SW480 (cell line): ENCODE results near the gene SLCO2A1.
A peak's percentile ranks its signal among the peaks of the same experiment; 100 is the strongest.

ENCODE experiments used
- DNase-seq: peaks from one replicate; pipeline ENCODE4 v3.0.0-alpha.2; 2016; ENCODE audit warnings: low spot score

The SLCO2A1 gene

GRCh38 chr3:134034005-134034785, 4.5 kb upstream of the SLCO2A1 start:
- DNase-seq = no peak

- DNase-seq = no peak
Observed at GRCh38 chr3:134033315-134033996, 3.7 kb upstream of the SLCO2A1 start.

DNA sequence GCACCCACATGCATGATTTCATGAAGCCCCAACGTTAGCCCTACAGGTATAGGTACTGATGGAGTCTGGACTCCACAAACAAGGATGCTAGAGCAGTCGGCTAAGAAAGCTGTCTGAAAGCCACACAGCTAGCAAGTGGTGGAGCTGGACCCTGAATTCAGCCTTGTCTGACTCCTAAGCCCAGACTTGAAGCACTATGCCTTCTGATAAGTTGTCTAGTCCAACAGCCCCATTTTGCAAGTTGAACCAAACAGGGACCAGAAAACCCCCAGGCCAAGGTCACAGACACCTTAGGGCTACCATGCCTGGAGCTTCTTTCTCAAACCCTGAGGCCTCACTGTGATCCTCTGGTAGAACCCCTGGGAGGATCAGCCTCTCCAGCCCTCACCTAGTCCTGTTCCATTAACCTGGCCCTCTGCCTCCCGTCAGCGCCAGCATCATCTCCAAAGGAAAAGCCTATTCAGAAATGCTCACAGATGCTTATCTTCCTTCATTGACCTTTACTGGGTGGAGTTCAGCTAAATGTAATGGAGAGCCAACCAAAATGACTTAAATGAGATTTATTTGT, 1.7 kb upstream of the SLCO2A1 start:
- DNase-seq = no peak

DNA sequence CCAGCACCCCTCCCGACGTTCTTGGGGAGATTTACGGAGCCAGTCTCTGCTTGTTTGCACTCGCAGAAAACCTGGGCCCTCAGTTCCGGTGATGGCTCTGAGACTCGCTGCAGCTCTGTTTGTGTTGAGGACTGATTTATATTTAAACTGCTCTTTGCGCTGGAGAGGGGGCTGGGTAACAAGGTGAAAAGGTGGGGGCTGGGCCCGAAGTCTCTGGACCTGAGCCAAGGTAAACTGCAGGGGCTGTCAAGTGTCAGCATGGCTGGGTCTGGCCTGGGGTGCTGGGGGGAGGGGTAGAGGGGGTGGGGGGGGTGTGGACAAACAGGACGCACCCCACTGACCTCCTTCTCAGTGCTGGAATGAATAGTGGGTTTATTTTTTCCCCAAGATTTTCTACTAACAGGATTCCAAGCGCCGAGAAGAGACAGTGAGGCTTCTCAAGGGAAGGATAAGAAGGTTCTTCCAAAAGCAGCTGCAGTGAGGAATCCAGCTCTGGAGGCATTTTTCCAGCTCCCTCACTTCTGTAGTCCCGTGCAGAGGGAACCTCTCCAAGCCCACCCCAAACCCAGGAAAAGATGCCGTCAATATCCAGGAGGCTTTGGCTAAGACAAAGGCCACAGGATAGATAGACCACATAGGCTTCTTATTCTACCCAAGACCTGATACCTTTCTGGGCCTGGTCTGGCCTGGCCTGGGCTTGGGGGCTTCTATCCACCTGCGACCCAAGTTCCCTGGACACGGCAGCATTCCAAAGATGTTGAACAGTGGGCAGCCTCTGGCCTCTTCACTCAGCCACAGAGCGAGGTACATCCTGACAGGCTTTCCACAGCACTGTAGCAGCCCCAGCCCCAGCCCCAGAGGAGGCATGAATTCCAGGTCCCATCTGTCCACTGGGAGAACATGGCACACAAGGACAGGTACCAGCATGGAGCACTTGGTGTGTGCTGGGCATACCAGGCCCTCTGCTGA, 938 bp upstream of the SLCO2A1 start:
- no peak for DNase-seq

GRCh38 chr3:134029256-134029733, 430 bp downstream of the SLCO2A1 start:
- DNase-seq = peak; percentile 34

- DNase-seq = no peak
Observed at GRCh38 chr3:134028486-134029255, 1.1 kb downstream of the SLCO2A1 start.

GRCh38 chr3:134027631-134028030, 2.1 kb downstream of the SLCO2A1 start:
- no peak for DNase-seq

DNA sequence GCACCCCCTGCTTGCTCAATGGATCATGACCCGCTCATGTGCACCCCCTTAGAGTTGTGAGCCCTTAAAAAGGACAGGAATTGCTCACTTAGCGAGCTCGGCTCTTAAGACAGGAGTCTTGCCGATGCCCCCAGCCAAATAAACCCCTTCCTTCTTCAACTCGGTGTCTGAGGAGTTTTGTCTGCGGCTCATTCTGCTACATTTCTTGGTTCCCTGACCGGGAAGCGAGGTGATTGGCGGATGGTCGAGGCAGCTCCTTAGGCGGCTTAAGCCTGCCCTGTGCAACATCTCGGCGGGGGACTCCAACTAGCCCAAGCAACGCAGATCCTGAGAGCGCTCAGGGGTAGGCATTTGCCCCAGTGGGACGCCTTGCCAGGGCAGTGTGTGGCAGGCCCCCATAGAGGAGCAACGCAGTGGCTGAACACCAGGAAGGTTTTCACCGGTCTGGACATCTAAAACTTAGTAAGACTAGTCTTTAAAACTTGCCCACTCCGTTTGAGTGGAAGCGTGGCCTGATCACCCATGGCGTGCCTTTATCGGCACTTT, 9.5 kb downstream of the SLCO2A1 start:
- no peak for DNase-seq

GRCh38 chr3:134018850-134019249, 10.9 kb downstream of the SLCO2A1 start:
- no peak for DNase-seq

DNA sequence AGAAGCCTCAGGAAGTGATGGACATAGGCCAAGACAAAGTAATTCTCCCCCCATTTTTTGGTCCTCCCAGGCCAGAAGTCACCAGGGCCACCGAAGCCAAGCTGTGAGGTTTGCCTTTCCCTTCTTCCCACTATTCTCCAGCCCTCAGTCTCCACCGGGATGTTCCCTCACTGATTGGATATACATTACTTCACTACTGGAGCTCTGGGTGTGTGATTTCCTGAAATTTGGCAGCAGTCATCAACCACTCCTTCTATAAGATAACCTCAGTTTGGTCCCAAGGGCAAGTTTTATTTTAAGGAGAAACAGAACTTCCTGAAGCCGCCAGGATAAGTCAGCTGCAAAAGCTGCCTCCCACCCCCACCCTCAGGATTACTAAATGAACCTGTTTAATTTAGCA, 11.3 kb downstream of the SLCO2A1 start:
- DNase-seq = no peak

GRCh38 chr3:134017490-134017889, 12.2 kb downstream of the SLCO2A1 start:
- no peak for DNase-seq

DNA sequence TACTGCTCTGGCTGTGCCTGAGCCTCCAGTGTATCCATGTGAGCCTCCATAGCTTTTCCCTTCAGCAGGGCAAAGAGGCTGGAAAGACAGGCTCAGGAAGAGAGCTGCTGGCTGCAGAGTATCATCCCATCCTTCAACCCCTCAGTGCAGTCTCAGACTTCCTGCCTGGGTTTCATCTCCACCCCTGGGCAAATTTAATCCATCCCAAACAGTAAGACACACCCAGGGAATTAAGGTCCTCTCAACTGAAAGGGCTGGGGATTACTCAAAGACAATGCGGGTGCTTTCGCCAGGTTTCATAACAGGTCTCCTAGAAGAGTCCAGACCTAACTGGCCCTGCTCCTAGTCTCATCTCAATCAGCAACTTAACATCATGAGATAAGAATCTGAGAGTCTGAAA, 15.5 kb downstream of the SLCO2A1 start:
- DNase-seq = no peak

DNA sequence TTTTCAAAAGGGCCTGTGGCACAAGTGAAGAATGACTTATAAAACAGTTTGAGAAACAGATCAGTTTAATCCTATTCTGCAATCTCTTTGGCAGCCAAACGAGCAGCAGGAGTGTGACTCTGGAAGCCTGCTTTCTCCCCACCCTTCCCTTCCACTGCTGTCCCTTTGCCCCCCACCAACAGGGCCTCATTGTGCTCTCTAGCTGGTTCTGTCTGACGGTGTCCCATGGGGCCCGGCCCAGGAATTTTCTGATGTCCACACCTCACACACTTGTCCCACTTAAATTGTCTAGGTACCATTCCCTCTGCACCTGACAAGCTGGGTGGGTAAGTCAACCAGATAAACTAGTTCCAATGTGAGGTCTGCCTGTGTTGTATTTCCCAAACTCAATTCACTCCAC, 16.4 kb downstream of the SLCO2A1 start:
- DNase-seq = no peak

DNA sequence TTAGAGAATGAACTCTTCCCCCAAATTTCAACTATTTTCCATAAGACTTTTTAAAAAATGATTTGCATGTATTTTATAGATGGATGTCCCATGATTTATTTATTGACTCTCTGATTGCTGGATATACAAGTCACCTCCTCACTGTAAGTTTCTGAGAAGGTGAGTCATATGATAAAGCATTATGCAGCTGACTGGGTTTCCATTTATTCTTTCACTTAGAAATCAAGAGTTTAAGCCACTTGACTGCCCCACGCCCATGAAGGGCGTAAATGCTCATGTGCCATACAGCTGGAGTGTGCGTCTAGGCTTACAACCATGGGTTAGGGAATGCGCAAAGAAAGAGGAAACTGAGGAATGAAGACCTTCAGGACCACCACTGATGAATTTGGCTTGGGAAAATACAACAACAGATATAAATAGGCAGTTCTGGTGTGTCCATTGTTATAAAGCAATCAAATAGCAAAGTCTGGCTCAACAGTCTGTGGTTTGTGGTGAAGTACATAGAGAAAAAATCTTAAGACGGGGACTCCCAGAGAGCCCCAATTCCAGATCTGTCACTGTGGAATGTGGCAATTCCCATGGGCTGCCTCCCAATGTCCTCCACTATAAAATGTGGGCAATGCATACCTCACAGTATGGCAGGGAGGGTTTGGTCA, 20.3 kb downstream of the SLCO2A1 start:
- DNase-seq = no peak

- DNase-seq = peak; percentile 17
Observed at GRCh38 chr3:134008630-134009156, 21.0 kb downstream of the SLCO2A1 start.

DNA sequence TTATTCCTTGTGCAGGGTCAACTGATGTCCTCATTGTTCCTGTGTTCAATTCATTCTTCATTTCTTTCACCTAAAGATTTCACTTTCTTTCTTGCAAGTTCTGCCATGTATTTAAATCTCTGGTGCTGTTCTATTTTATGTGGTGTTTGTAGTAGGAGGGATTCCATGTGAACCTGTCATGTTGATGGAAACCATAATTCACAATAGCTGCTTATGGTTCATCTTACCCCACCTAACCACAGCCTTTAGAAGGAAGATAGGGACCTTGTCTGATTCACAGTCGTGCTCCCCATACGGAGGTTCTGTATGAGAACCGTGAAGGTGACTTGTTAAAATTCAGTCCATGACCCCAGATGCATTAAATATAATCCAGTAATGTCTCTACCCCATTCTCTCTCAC, 21.9 kb downstream of the SLCO2A1 start:
- DNase-seq = no peak

- no peak for DNase-seq
Observed at GRCh38 chr3:134004841-134005240, 24.9 kb downstream of the SLCO2A1 start.

GRCh38 chr3:134003066-134003465, 26.7 kb downstream of the SLCO2A1 start:
- DNase-seq = no peak

DNA sequence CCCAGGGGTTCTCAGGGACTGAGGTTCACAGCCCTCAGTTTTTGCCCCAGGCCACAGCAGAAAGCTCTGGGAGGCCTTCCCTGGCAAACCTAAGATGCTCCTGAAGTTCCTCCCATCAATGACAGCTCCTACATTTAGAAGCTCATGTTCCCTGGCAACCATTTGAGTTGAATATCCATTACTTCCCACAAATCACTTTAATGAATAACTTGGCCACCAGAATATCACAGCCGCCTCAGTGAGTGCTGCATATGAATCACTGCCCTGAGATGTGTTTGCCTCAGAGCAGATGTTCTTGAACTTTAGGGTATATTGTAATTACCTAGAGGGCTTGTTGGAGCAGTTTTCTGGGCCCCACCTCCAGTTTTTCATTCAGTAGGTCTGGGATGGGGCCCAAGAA, 27.4 kb downstream of the SLCO2A1 start:
- DNase-seq = no peak

DNA sequence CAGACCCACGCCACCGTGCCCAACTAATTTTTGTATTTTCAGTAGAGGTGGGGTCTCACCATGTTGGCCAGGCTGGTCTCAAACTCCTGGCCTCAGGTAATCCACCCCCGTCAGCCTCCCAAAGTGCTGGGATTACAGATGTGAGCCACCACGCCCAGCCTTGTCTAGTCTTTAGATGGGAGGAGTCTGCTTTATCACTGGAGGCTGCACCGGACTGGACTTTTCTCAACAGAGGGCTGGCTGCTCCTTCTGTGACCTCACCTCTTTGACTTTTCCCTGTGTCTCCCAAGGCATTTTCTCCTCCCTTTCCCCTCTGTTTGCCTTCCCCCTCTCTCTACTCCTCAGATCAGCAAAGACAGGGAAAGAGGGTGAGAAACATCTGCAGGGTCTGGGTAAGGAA, 28.5 kb downstream of the SLCO2A1 start:
- no peak for DNase-seq
